Peyer's patch (tissue), 4 donors: ENCODE data around the gene MAP7D3. TPM values are rescaled to one million over a fixed set of nuclear protein-coding genes. Genes with fewer than 3 reads are reported as not detected.
A peak's percentile ranks its signal among the peaks of the same experiment; 100 is the strongest.

Source experiments
- DNase-seq, 3 donors: peaks; one replicate each; pipeline ENCODE4 v3.0.0-alpha.2; 2017 to 2019
- H3K27ac ChIP-seq, 4 donors: fragments of 200-600 bp; sonication (generic); one replicate each; pipeline ENCODE4 v1.5.1; 2016 to 2019
- H3K27me3 ChIP-seq, 2 donors: fragments of 200-600 bp; sonication (generic); one replicate each; pipeline ENCODE4 v1.5.1; 2019
- H3K36me3 ChIP-seq, 3 donors: fragments of 200-600 bp; sonication (generic); one replicate each; pipeline ENCODE4 v1.5.1; 2016 to 2019
- H3K4me1 ChIP-seq, 4 donors: fragments of 200-600 bp; sonication (generic); one replicate each; pipeline ENCODE4 v1.5.1; 2016 to 2019
- H3K4me3 ChIP-seq, 4 donors: fragments of 200-600 bp; sonication (generic); 1 replicate in 3 of 4; 2 replicates in 1 of 4; pipeline ENCODE4 v1.5.1; 2016 to 2019; ENCODE audit warnings: mild to moderate bottlenecking in 1 of 4
- H3K9me3 ChIP-seq, 4 donors: fragments of 200-600 bp; sonication (generic); one replicate each; pipeline ENCODE4 v1.5.1; 2016 to 2019; ENCODE audit warnings: mild to moderate bottlenecking in 1 of 4
- CTCF ChIP-seq, 6 experiments: fragments of 450-650 bp in 4 of 6; fragments of 200-600 bp in 2 of 6; sonication (generic) in 1 of 6; IDR thresholded peaks; one replicate each; pipeline ENCODE4 v1.5.1; 2017 to 2019; ENCODE audit warnings: antibody characterized with exemption in 6 of 6, mild to moderate bottlenecking in 3 of 6, moderate library complexity in 1 of 6
- POLR2A ChIP-seq, 2 donors: fragments of 450-650 bp; IDR thresholded peaks; one replicate each; pipeline ENCODE4 v1.5.1; 2017; ENCODE audit warnings: antibody characterized with exemption in 2 of 2, mild to moderate bottlenecking in 2 of 2, moderate library complexity in 2 of 2
- total RNA-seq, 4 donors: library from RNA; depleted of rRNA; stranded (reverse); fragments of >200 nt; gene quantifications; one replicate each; pipeline ENCODE4 v1.1.0, GENCODE V29; 2016

The MAP7D3 gene
- total RNA-seq, 4 donors from 2014 or later = 1.6 to 18.2 (median 4.7) TPM

GRCh38 chrX:136260776-136261175 lies 9.6 kb upstream of the MAP7D3 start:
- DNase-seq = no peak
- no peak overlapping the region for H3K27ac ChIP-seq
- H3K9me3 ChIP-seq = no peaks in the 10 kb centered on the region
- H3K36me3 ChIP-seq = no peaks in the 10 kb centered on the region
- no peak overlapping the region for H3K4me3 ChIP-seq
- no peaks in the 10 kb centered on the region for H3K4me1 ChIP-seq
- TF ChIP-seq CTCF (IDR thresholded peaks at IDR 0.05) (no peak), POLR2A (IDR thresholded peaks at IDR 0.05) (no peak)
- H3K27me3 ChIP-seq = no peaks in the 10 kb centered on the region

- Histone ChIP-seq H3K9me3 (no peaks in the 10 kb centered on the region), H3K36me3 (no peaks in the 10 kb centered on the region), H3K4me3 (no peak overlapping the region), H3K27ac (peak overlapping the region in 2 of 4 donors; percentile 50 to 52), H3K4me1 (no peaks in the 10 kb centered on the region), H3K27me3 (no peaks in the 10 kb centered on the region)
- DNase-seq = no peak
- TF ChIP-seq CTCF (IDR thresholded peaks at IDR 0.05) (no peak), POLR2A (IDR thresholded peaks at IDR 0.05) (no peak)
Measured at GRCh38 chrX:136259543-136259942, 8.3 kb upstream of the MAP7D3 start.

GRCh38 chrX:136258951-136259350 lies 7.8 kb upstream of the MAP7D3 start:
- Histone ChIP-seq H3K9me3 (no peaks in the 10 kb centered on the region), H3K4me3 (no peak overlapping the region), H3K4me1 (no peaks in the 10 kb centered on the region), H3K36me3 (no peaks in the 10 kb centered on the region), H3K27me3 (no peaks in the 10 kb centered on the region), H3K27ac (peak overlapping the region in 2 of 4 donors; percentile 17 to 25)
- DNase-seq = no peak
- no peak for TF ChIP-seq POLR2A (IDR thresholded peaks at IDR 0.05)
- no peak for TF ChIP-seq CTCF (IDR thresholded peaks at IDR 0.05)

- no peak for DNase-seq
- Histone ChIP-seq H3K4me3 (no peak overlapping the region), H3K4me1 (no peaks in the 10 kb centered on the region), H3K27me3 (no peaks in the 10 kb centered on the region), H3K36me3 (no peaks in the 10 kb centered on the region), H3K9me3 (no peaks in the 10 kb centered on the region), H3K27ac (peak overlapping the region in 1 of 4 donors; percentile 22)
- TF ChIP-seq POLR2A (IDR thresholded peaks at IDR 0.05) (no peak), CTCF (IDR thresholded peaks at IDR 0.05) (no peak)
Measured at GRCh38 chrX:136256026-136256425, 4.8 kb upstream of the MAP7D3 start.

- DNase-seq = no peak
- H3K36me3 ChIP-seq = no peaks in the 10 kb centered on the region
- H3K27me3 ChIP-seq = no peaks in the 10 kb centered on the region
- TF ChIP-seq POLR2A (IDR thresholded peaks at IDR 0.05) (no peak), CTCF (IDR thresholded peaks at IDR 0.05) (no peak)
- no peaks in the 10 kb centered on the region for H3K9me3 ChIP-seq
- peak overlapping the region in 1 of 4 donors; percentile 35 for H3K27ac ChIP-seq
- no peak overlapping the region for H3K4me3 ChIP-seq
- no peaks in the 10 kb centered on the region for H3K4me1 ChIP-seq
Measured at GRCh38 chrX:136255541-136255940, 4.3 kb upstream of the MAP7D3 start.
